Neural cell (in vitro differentiated cells): ENCODE measurements around the gene PPARGC1A. TPM values are rescaled to one million over a fixed set of nuclear protein-coding genes. Genes with fewer than 3 reads are reported as not detected.

Experiments used
- H2AFZ ChIP-seq: fragments of 200-600, 300-800 bp; sonication (generic), shearing (Covaris generic); 2 replicates; pipeline ENCODE4 v1.6.0; 2014; ENCODE audit warnings: low read depth, mild to moderate bottlenecking, antibody characterized with exemption, low read length, moderate library complexity
- H3F3A ChIP-seq: fragments of 200-600 bp; shearing (Covaris generic); 2 replicates; pipeline ENCODE4 v1.6.1; 2016; ENCODE audit warnings: mild to moderate bottlenecking, moderate library complexity, mixed read lengths, antibody characterized with exemption, low read length; ENCODE audit not compliant: insufficient read depth, poor library complexity, severe bottlenecking
- H3K27ac ChIP-seq: fragments of 200-600, 300-800 bp; sonication (generic), shearing (Covaris generic); 2 replicates; pipeline ENCODE4 v1.5.1; 2014; ENCODE audit warnings: mild to moderate bottlenecking, low read length, moderate library complexity
- H3K27me3 ChIP-seq: fragments of 300-800, 200-600 bp; sonication (generic), shearing (Covaris generic); 2 replicates; pipeline ENCODE4 v1.6.0; 2014; ENCODE audit warnings: mild to moderate bottlenecking, low read depth, low read length, moderate library complexity; ENCODE audit not compliant: insufficient read depth
- H3K36me3 ChIP-seq: fragments of 300-800, 200-600 bp; sonication (generic), shearing (Covaris generic); 2 replicates; pipeline ENCODE4 v1.5.1; 2014; ENCODE audit warnings: mild to moderate bottlenecking, antibody characterized with exemption, low read length, moderate library complexity; ENCODE audit not compliant: insufficient read depth
- H3K4me2 ChIP-seq: fragments of 300-800, 200-600 bp; sonication (generic), shearing (Covaris generic); 2 replicates; pipeline ENCODE4 v1.6.0; 2014; ENCODE audit warnings: mild to moderate bottlenecking, low read length
- H3K4me3 ChIP-seq: fragments of 300-800, 200-600 bp; sonication (generic), shearing (Covaris generic); 2 replicates; pipeline ENCODE4 v1.5.1; 2014; ENCODE audit warnings: mild to moderate bottlenecking, low read length, moderate library complexity
- H3K79me2 ChIP-seq: fragments of 200-600 bp; shearing (Covaris generic); replicated peaks from 2 replicates; pipeline ENCODE4 v1.6.0; 2014; ENCODE audit warnings: mild to moderate bottlenecking, low read length, moderate library complexity; ENCODE audit not compliant: insufficient read depth
- H3K9ac ChIP-seq: fragments of 300-800, 200-600 bp; sonication (generic), shearing (Covaris generic); 2 replicates; pipeline ENCODE4 v1.6.1; 2016; ENCODE audit warnings: mild to moderate bottlenecking, low read length, mixed read lengths
- H3K9me2 ChIP-seq: fragments of 200-600 bp; shearing (Covaris generic); 2 replicates; pipeline ENCODE4 v1.6.1; 2016; ENCODE audit warnings: mild to moderate bottlenecking, low read length, mixed read lengths; ENCODE audit not compliant: insufficient read depth
- H3K9me3 ChIP-seq: fragments of 200-600, 300-800 bp; sonication (generic), shearing (Covaris generic); 2 replicates; pipeline ENCODE4 v1.6.1; 2016; ENCODE audit warnings: mild to moderate bottlenecking, mixed run types, low read length, moderate library complexity, mixed read lengths
- H4K20me1 ChIP-seq: fragments of 200-600 bp; shearing (Covaris generic); 2 replicates; pipeline ENCODE4 v1.6.1; 2016; ENCODE audit warnings: mild to moderate bottlenecking, mixed run types; ENCODE audit not compliant: insufficient read depth
- CTCF ChIP-seq: fragments of 450-650 bp; IDR thresholded peaks from 2 replicates; pipeline ENCODE4 v1.5.1; 2014; ENCODE audit warnings: antibody characterized with exemption, mild to moderate bottlenecking, moderate library complexity; ENCODE audit not compliant: poor library complexity, severe bottlenecking
- EP300 ChIP-seq: fragments of 450-650 bp; conservative IDR thresholded peaks from 2 replicates; pipeline ENCODE4 v1.6.1; 2014; ENCODE audit warnings: antibody characterized with exemption, mild to moderate bottlenecking, moderate library complexity; ENCODE audit not compliant: poor library complexity, severe bottlenecking
- EZH2 ChIP-seq: fragments of 200-600, 300-800 bp; shearing (Covaris generic), sonication (generic); IDR thresholded peaks from 2 replicates; pipeline ENCODE4 v1.6.1; 2014; ENCODE audit warnings: antibody characterized with exemption, low read length, borderline replicate concordance, mild to moderate bottlenecking; ENCODE audit not compliant: insufficient read depth, poor library complexity, severe bottlenecking
- MXI1 ChIP-seq: fragments of 450-650 bp; conservative IDR thresholded peaks from 2 replicates; pipeline ENCODE4 v1.6.1; 2014; ENCODE audit warnings: antibody characterized with exemption, mild to moderate bottlenecking; ENCODE audit not compliant: poor library complexity, severe bottlenecking
- POLR2AphosphoS5 ChIP-seq: IDR thresholded peaks from 2 replicates; pipeline ENCODE4 v1.6.1; 2012
- RAD21 ChIP-seq: fragments of 450-650 bp; conservative IDR thresholded peaks from 2 replicates; pipeline ENCODE4 v1.6.1; 2014; ENCODE audit warnings: antibody characterized with exemption, mild to moderate bottlenecking, moderate library complexity
- REST ChIP-seq: IDR thresholded peaks from 2 replicates; pipeline ENCODE4 v1.6.1; 2012; ENCODE audit warnings: borderline replicate concordance
- SMC3 ChIP-seq: fragments of 450-650 bp; conservative IDR thresholded peaks from 2 replicates; pipeline ENCODE4 v1.6.1; 2014; ENCODE audit warnings: antibody characterized with exemption, mild to moderate bottlenecking, moderate library complexity; ENCODE audit not compliant: poor library complexity
- TAF1 ChIP-seq: IDR thresholded peaks from 2 replicates; pipeline ENCODE4 v1.6.1; 2012; ENCODE audit warnings: low read depth
- polyA plus RNA-seq: library from polyadenylated mRNA; depleted of rRNA; stranded (reverse); fragments of >200 nt; gene quantifications from 2 replicates; pipeline ENCODE4 v1.2.3, GENCODE V29; 2014

Gene PPARGC1A
- polyA plus RNA-seq, 1 donor from 2014 or later = 7.2 TPM

GRCh38 chr4:23856630-23857029 lies 33.2 kb downstream of the PPARGC1A start:
- H3K27me3 ChIP-seq = no peaks in the 10 kb centered on the region
- no peak overlapping the region for H3K4me2 ChIP-seq

GRCh38 chr4:23855912-23856605 lies 33.8 kb downstream of the PPARGC1A start:
- Histone ChIP-seq H3K4me2 (no peak overlapping the region), H3K9me2 (no peaks in the 10 kb centered on the region), H3K9me3 (no peaks in the 10 kb centered on the region), H3K27ac (no peak overlapping the region), H3F3A (no peaks in the 10 kb centered on the region), H3K27me3 (no peaks in the 10 kb centered on the region), H3K79me2 (no peaks in the 10 kb centered on the region), H3K4me3 (no peak overlapping the region), H4K20me1 (no peaks in the 10 kb centered on the region), H3K36me3 (no peaks in the 10 kb centered on the region), H3K9ac (no peak overlapping the region), H2AFZ (no peak overlapping the region)
- TF ChIP-seq SMC3 = no peak
- TF ChIP-seq TAF1 = no peak
- no peak for TF ChIP-seq RAD21
- no peak for TF ChIP-seq MXI1
- no peak for TF ChIP-seq POLR2AphosphoS5
- no peak for TF ChIP-seq EZH2
- TF ChIP-seq REST = no peak
- no peak for TF ChIP-seq EP300

More at GRCh38 chr4:23856630-23857029, 33.2 kb downstream of the PPARGC1A start:
- Histone ChIP-seq H3K79me2 (no peaks in the 10 kb centered on the region), H4K20me1 (no peaks in the 10 kb centered on the region), H3F3A (no peaks in the 10 kb centered on the region), H3K9me3 (no peaks in the 10 kb centered on the region), H3K4me3 (no peak overlapping the region), H3K9ac (no peak overlapping the region), H3K27ac (no peak overlapping the region), H3K36me3 (no peaks in the 10 kb centered on the region), H3K9me2 (no peaks in the 10 kb centered on the region), H2AFZ (no peak overlapping the region)
- TF ChIP-seq TAF1 (no peak), SMC3 (no peak), EZH2 (no peak), CTCF (no peak), RAD21 (no peak), EP300 (no peak), MXI1 (no peak), POLR2AphosphoS5 (no peak), REST (no peak)
